ENCODE results near the gene SFR1. TPM values are rescaled to one million over a fixed set of nuclear protein-coding genes. Genes with fewer than 3 reads are reported as not detected.
"Not testable (repeated sequence)": the region's sequence is repeated elsewhere in the genome, so short reads cannot be mapped to it uniquely, and the experiment has no call there.

The SFR1 gene
- polyA plus RNA-seq, 3 donors = 6.4 to 18.1 (median 16.9) TPM

- no peak for DNase-seq
- Histone ChIP-seq H3K27ac (ENCODE audit: low read depth in 1 of 2, low read length in 2 of 2) (no peak overlapping the region), H3K36me3 (replicated peaks in 1 of 2; ENCODE audit: control insufficient read depth in 1 of 2, insufficient read depth in 2 of 2, low read length in 2 of 2) (no peaks in the 10 kb centered on the region), H3K79me2 (ENCODE audit: insufficient read depth, low read length) (no peaks in the 10 kb centered on the region), H2AFZ (ENCODE audit: insufficient read depth, low read depth, low read length, poor library complexity, severe bottlenecking) (no peak overlapping the region), H3K4me2 (replicated peaks; ENCODE audit: extremely low read depth, low read length, poor library complexity, severe bottlenecking) (no peak overlapping the region), H3K27me3 (ENCODE audit: control insufficient read depth in 2 of 2, insufficient read depth in 2 of 2, low read length in 2 of 2) (no peaks in the 10 kb centered on the region), H3K9ac (ENCODE audit: insufficient read depth, low read length, poor library complexity, severe bottlenecking) (no peak overlapping the region), H3K9me3 (replicated peaks in 1 of 2; ENCODE audit: control insufficient read depth in 1 of 2, insufficient read depth in 1 of 2, low read length in 2 of 2) (peaks cover 0 to 12% of the 10 kb centered on the region in 2 donors), H3K4me1 (ENCODE audit: control insufficient read depth in 1 of 2, insufficient read depth in 2 of 2, low read length in 2 of 2) (no peaks in the 10 kb centered on the region), H3K4me3 (replicated peaks in 1 of 3; ENCODE audit: low read depth in 2 of 3, low read length in 3 of 3) (no peak overlapping the region), H4K20me1 (ENCODE audit: insufficient read depth, low read length) (no peaks in the 10 kb centered on the region)
- Mint-ChIP-seq H3K27me3 (ENCODE audit: low read depth in 3 of 3) (peaks cover 3 to 10% (median 7%) of the 10 kb centered on the region in 3 donors), H3K27ac (no peak overlapping the region), H3K36me3 (no peaks in the 10 kb centered on the region), H3K4me1 (no peaks in the 10 kb centered on the region), H3K4me3 (no peak overlapping the region), H3K9me3 (peaks cover 11 to 25% (median 16%) of the 10 kb centered on the region in 7 donors)
- intact Hi-C loops (cut with micrococcal nuclease) = no loop called here
- TF ChIP-seq, protein P1, sequence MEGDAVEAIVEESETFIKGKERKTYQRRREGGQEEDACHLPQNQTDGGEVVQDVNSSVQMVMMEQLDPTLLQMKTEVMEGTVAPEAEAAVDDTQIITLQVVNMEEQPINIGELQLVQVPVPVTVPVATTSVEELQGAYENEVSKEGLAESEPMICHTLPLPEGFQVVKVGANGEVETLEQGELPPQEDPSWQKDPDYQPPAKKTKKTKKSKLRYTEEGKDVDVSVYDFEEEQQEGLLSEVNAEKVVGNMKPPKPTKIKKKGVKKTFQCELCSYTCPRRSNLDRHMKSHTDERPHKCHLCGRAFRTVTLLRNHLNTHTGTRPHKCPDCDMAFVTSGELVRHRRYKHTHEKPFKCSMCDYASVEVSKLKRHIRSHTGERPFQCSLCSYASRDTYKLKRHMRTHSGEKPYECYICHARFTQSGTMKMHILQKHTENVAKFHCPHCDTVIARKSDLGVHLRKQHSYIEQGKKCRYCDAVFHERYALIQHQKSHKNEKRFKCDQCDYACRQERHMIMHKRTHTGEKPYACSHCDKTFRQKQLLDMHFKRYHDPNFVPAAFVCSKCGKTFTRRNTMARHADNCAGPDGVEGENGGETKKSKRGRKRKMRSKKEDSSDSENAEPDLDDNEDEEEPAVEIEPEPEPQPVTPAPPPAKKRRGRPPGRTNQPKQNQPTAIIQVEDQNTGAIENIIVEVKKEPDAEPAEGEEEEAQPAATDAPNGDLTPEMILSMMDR (IDR thresholded peaks at IDR 0.05) = no peak
- 100% methylated on average over 2 of the region's 2 CpGs for WGBS (ENCODE audit: insufficient coverage)
Observed at GRCh38 chr10:104155591-104155990, 33.6 kb downstream of the SFR1 start.

DNA sequence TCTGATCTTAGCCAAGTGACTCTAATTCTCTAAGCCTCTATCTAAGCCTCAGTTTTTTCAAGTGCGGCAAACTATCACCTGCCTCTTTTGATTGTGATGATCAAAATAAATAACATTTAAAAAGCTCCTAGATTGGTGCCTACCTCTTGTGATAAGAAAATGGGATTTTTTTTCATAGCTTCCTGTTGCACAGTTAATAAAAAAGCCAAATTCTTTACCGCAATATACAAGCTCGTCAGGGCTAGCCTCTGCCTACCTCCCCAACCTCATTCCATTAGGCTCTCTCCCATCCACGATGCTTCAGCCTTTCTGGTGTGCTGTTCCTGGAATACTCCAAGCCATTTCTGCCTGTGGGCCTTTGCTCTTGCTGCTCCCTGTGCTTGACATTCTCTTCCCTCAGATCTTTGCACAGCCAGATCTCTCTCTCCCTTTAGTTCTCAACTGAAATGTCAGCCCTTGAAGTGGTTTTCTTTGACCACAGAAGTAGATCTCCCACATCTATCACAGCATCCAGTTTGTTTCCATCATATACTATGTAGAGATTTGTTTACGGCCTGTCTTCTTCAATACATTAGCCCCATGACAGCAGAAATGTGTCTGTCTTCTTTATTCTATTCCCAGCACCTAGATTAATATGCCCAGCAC is 48.8 kb downstream of the SFR1 start:
- no peak overlapping the region for H3K4me2 ChIP-seq (replicated peaks; ENCODE audit: extremely low read depth, low read length, poor library complexity, severe bottlenecking)
- Mint-ChIP-seq H3K4me1 (peaks cover 4% of the 10 kb centered on the region), H3K27me3 (ENCODE audit: low read depth in 3 of 3) (peaks cover 2 to 5% (median 2%) of the 10 kb centered on the region in 3 donors), H3K4me3 (no peak overlapping the region), H3K36me3 (no peaks in the 10 kb centered on the region), H3K27ac (no peak overlapping the region), H3K9me3 (peaks cover 0 to 8% (median 6%) of the 10 kb centered on the region in 7 donors)
- no peaks in the 10 kb centered on the region for H3K9me3 ChIP-seq (replicated peaks in 1 of 2; ENCODE audit: control insufficient read depth in 1 of 2, insufficient read depth in 1 of 2, low read length in 2 of 2)
- no peaks in the 10 kb centered on the region for H3K4me1 ChIP-seq (ENCODE audit: control insufficient read depth in 1 of 2, insufficient read depth in 2 of 2, low read length in 2 of 2)
- H3K79me2 ChIP-seq (ENCODE audit: insufficient read depth, low read length) = no peaks in the 10 kb centered on the region
- H3K27ac ChIP-seq (ENCODE audit: low read depth in 1 of 2, low read length in 2 of 2) = no peak overlapping the region
- H3K4me3 ChIP-seq (replicated peaks in 1 of 3; ENCODE audit: low read depth in 2 of 3, low read length in 3 of 3) = no peak overlapping the region
- H2AFZ ChIP-seq (ENCODE audit: insufficient read depth, low read depth, low read length, poor library complexity, severe bottlenecking) = no peak overlapping the region
- no peaks in the 10 kb centered on the region for H3K27me3 ChIP-seq (ENCODE audit: control insufficient read depth in 2 of 2, insufficient read depth in 2 of 2, low read length in 2 of 2)
- no peaks in the 10 kb centered on the region for H3K36me3 ChIP-seq (replicated peaks in 1 of 2; ENCODE audit: control insufficient read depth in 1 of 2, insufficient read depth in 2 of 2, low read length in 2 of 2)
- DNase-seq = no peak
- no peaks in the 10 kb centered on the region for H4K20me1 ChIP-seq (ENCODE audit: insufficient read depth, low read length)
- TF ChIP-seq, protein P1 (IDR thresholded peaks at IDR 0.05) = no peak
- intact Hi-C loops (cut with micrococcal nuclease) = no loop called here
- 91% methylated on average over 3 of the region's 5 CpGs for WGBS (ENCODE audit: insufficient coverage)
- no peak overlapping the region for H3K9ac ChIP-seq (ENCODE audit: insufficient read depth, low read length, poor library complexity, severe bottlenecking)

- H3K27ac Mint-ChIP-seq; H3K4me2 ChIP-seq (replicated peaks; ENCODE audit: extremely low read depth, low read length, poor library complexity, severe bottlenecking); H3K36me3 ChIP-seq (replicated peaks in 1 of 2; ENCODE audit: control insufficient read depth in 1 of 2, insufficient read depth in 2 of 2, low read length in 2 of 2); intact Hi-C loops (cut with micrococcal nuclease); H4K20me1 ChIP-seq (ENCODE audit: insufficient read depth, low read length); H3K79me2 ChIP-seq (ENCODE audit: insufficient read depth, low read length); H3K27ac ChIP-seq (ENCODE audit: low read depth in 1 of 2, low read length in 2 of 2); H3K4me1 Mint-ChIP-seq; H3K27me3 ChIP-seq (ENCODE audit: control insufficient read depth in 2 of 2, insufficient read depth in 2 of 2, low read length in 2 of 2); H3K4me3 Mint-ChIP-seq; H3K9me3 ChIP-seq (replicated peaks in 1 of 2; ENCODE audit: control insufficient read depth in 1 of 2, insufficient read depth in 1 of 2, low read length in 2 of 2); H3K27me3 Mint-ChIP-seq (ENCODE audit: low read depth in 3 of 3); H3K36me3 Mint-ChIP-seq; H3K4me1 ChIP-seq (ENCODE audit: control insufficient read depth in 1 of 2, insufficient read depth in 2 of 2, low read length in 2 of 2); H3K9ac ChIP-seq (ENCODE audit: insufficient read depth, low read length, poor library complexity, severe bottlenecking); DNase-seq; H3K4me3 ChIP-seq (replicated peaks in 1 of 3; ENCODE audit: low read depth in 2 of 3, low read length in 3 of 3); H2AFZ ChIP-seq (ENCODE audit: insufficient read depth, low read depth, low read length, poor library complexity, severe bottlenecking): not testable (repeated sequence)
- H3K9me3 Mint-ChIP-seq = peaks cover 2 to 11% (median 8%) of the 10 kb centered on the region in 7 donors
- WGBS (ENCODE audit: insufficient coverage) = no CpG with 5 or more reads among the region's 1 CpG
Observed at GRCh38 chr10:104174136-104174535, 52.2 kb downstream of the SFR1 start.
